ENCODE data around the gene KCNA10.

GRCh38 chr1:110488161-110488560 lies 30.8 kb downstream of the KCNA10 start:
- no peak for TF ChIP-seq CTCF (conservative IDR thresholded peaks at IDR 0.05; ENCODE audit: low read depth, low read length)
- no peak for TF ChIP-seq EZH2 (IDR thresholded peaks at IDR 0.05; ENCODE audit: borderline replicate concordance, low read depth, low read length, poor library complexity, severe bottlenecking)

Data from A673 (cell line).